ENCODE data around the gene SLC12A5.

- TF ChIP-seq CTCF (IDR thresholded peaks at IDR 0.05; ENCODE audit: low read length) (no peak), EZH2phosphoT487 (IDR thresholded peaks at IDR 0.05; ENCODE audit: low read length) (no peak), EZH2 (optimal IDR thresholded peaks at IDR 0.05; ENCODE audit: low read depth, low read length) (no peak)
These were observed 32.0 kb downstream of the SLC12A5 start for GRCh38 chr20:46060975-46061374.
